RPMI7951 (cell line): ENCODE data around the gene C11orf97. TPM values are rescaled to one million over a fixed set of nuclear protein-coding genes. Genes with fewer than 3 reads are reported as not detected.
A peak's percentile ranks its signal among the peaks of the same experiment; 100 is the strongest.
"Not testable (repeated sequence)": the region's sequence is repeated elsewhere in the genome, so short reads cannot be mapped to it uniquely, and the experiment has no call there.

Experiments used
- DNase-seq: peaks from one replicate; pipeline ENCODE4 v3.0.0-alpha.2; 2012; ENCODE audit warnings: low read depth
- total RNA-seq: library from RNA; depleted of rRNA; stranded (reverse); fragments of >200 nt; shearing (Covaris generic); gene quantifications from 2 replicates; pipeline ENCODE4 v1.2.3, GENCODE V29; 2014; rRNA removed

The C11orf97 gene
- total RNA-seq, 1 experiment from 2014 or later = not detected

DNA sequence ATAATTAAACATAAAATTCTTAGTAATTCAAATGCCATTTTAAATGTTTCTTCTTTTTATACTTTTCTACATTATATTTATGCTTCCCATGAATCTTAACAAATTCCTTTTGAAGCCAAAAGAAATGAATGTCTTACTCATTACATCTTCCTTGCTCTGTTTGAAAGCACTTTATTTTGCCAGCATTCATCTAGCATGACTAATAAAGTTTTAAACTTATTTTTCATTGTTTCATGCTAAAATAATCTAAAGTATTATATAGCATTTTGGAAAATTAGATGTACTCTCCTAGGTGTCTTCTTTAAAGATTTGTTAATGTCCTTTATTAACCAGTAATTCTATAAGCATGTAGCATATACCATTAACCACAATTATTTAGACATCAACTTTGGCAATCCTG, 45.2 kb downstream of the C11orf97 start:
- DNase-seq = no peak

GRCh38 chr11:94557992-94558391, 45.7 kb downstream of the C11orf97 start:
- DNase-seq = no peak

- no peak for DNase-seq
These were observed 46.2 kb downstream of the C11orf97 start for GRCh38 chr11:94558468-94558867.

- DNase-seq = no peak
These were observed 46.7 kb downstream of the C11orf97 start for GRCh38 chr11:94558932-94559331.

- DNase-seq = no peak
These were observed 47.1 kb downstream of the C11orf97 start for GRCh38 chr11:94559361-94559760.

- DNase-seq = no peak
These were observed 48.6 kb downstream of the C11orf97 start for GRCh38 chr11:94560834-94561233.

DNA sequence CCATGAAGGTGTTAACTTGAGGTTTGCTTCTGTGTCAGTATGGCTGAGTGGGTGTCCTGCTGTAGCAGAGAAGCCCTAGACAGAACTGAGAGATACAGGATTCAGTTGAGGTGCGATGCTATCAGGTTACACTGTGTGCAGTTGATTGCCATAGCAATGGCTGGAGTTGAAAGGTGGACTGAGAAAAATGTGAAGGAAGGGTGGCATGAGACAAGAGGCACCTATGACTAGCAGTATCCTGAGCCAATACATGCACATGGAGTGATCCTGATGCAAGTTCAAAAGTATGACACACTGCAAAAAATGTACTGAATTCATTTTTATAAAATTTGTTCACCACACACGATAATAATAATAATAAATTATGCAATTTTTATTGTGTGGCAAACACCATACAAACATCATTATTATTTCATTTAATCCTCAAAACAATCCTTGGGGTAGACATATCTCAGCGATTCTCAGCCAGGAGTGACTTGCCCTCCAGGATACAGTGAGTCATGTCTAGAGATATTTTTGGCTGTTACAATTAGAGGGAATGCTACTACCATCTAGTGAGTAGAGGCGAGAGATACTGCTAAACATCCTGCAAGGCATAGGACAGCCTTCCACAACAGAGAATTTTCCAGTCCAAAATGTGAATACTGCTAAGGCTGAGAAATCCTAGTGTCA, 51.1 kb downstream of the C11orf97 start:
- peak; percentile 74 for DNase-seq

GRCh38 chr11:94563848-94564467, 51.7 kb downstream of the C11orf97 start:
- peak; percentile 56 for DNase-seq

DNA sequence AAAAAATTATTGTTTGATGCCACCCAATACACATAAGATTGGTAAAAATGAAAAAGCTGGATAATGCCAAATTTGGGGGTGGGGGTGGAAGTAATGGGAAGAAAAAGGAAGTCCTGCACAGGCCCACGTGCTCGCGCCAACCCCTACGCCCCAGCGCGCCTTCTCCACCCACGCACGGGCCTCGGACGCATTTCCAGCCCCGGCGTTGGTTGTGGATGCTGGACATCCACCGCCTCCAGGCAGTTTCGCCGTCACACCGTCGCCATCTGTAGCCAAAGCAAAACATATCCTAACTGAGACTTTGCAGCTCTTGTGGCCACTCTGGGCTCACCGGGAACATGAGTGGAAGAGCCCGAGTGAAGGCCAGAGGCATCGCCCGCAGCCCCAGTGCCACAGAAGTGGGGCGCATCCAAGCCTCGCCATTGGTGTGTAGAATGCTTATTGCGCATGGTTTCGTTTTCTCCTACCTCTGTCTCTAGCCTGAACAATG, 55.0 kb downstream of the C11orf97 start, which contains the start of gene PIWIL4:
Gene PIWIL4 (plus strand): TSS at position 188 of the 490 bp plus-strand sequence. CDS start 151 bp downstream, at position 339.
- DNase-seq = no peak

GRCh38 chr11:94568200-94568599, 55.9 kb downstream of the C11orf97 start:
- no peak for DNase-seq

GRCh38 chr11:94568717-94569116, 56.5 kb downstream of the C11orf97 start:
- no peak for DNase-seq

- DNase-seq = not testable (repeated sequence)
These were observed 60.7 kb downstream of the C11orf97 start for GRCh38 chr11:94572975-94573374.

DNA sequence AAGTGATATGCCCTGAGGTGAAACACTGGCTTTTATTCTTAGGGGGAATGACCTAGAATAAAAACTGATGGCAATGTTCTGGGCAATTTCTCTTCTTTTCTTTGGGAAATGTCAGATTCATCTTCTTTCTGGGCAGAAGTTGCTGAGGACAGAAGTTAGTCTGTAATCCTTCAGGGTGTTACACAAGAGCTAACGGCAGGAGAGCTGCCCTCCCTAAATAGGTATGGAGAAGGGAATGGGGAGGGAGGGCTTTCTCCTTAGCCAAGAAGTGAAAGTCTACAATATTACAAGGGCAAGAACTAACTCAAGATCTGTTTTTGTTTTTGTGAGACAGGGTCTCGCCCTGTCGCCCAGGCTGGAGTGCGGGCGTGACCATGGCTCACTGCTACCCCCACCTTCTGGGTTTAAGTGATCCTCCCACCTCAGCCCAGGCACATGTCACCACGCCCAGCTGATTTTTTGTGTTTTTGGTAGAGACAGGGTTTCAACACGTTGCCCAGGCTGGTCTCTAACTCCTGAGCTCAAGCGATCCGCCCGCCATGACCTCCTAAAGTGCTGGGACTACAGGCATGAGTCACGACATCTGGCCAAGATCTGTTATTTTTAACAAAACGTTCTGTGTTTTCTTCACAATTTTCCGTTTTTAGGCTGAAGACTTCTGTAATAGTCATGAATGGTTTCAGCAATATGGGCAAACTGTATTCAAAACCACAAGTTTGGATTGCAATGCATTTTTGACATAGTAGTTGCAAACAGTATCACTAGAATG, 62.1 kb downstream of the C11orf97 start:
- peak; percentile 68 for DNase-seq

- no peak for DNase-seq
These were observed 64.0 kb downstream of the C11orf97 start for GRCh38 chr11:94576306-94576705.

DNA sequence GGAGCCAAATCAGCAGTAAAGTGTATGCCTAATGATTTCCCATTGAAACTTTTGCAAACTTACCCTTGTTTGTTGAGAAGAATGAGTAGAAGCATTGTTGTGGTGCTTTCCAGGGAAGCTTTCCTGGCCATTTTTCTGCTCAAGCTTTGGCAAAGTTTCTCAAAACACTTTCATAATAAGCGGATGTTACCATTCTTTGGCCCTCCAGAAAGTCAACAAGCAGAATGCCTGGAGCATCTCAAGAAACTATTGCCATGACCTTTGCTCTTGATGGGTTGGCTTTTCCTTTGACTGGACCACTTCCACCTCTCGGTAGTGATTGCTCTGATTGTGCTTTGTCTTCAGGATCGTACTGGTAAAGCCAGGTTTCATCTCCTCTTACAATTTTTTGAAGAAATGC, 65.6 kb downstream of the C11orf97 start:
- DNase-seq = peak; percentile 10

Other genes starting within 250 kb of the C11orf97 start
- gene IZUMO1R, start 207.9 kb upstream of the C11orf97 start, total RNA-seq = not detected in 2 replicates
- not detected in 2 replicates for gene GPR83, start 111.0 kb upstream of the C11orf97 start, total RNA-seq
- 27.0 and 30.3 TPM in 2 replicates for gene MRE11, start 18.6 kb upstream of the C11orf97 start, total RNA-seq
- gene ANKRD49, start 18.5 kb upstream of the C11orf97 start, total RNA-seq = 18.1 and 24.2 TPM in 2 replicates
- 2.4 TPM in 2 replicates for gene FUT4, start 31.5 kb downstream of the C11orf97 start, total RNA-seq
- gene PIWIL4, start 54.9 kb downstream of the C11orf97 start, total RNA-seq = 0.48 and 0.78 TPM in 2 replicates